Activated naive CD8-positive, alpha-beta T cell treated with anti-CD3 and anti-CD28 coated beads, Interleukin-2, amount 10 ng/mL, durations not matched to agents 7 days and 5 days (primary cell): Measurements from ENCODE around the gene TUBB3. TPM values are rescaled to one million over a fixed set of nuclear protein-coding genes. Genes with fewer than 3 reads are reported as not detected.
A peak's percentile ranks its signal among the peaks of the same experiment; 100 is the strongest.
"Not testable (repeated sequence)": the region's sequence is repeated elsewhere in the genome, so short reads cannot be mapped to it uniquely, and the experiment has no call there.

Experiments used
- ATAC-seq: fragments of 150-1000 bp; cut with Tn5 transposase; one replicate; pipeline ENCODE4 v1.10.0; 2021; ENCODE audit warnings: low read depth, moderate library complexity
- POLR2A ChIA-PET: fragments of 350-600 bp; sonication (Branson Sonifier 250); formaldehyde crosslinking; loops from one replicate; lab custom pipeline; 2021; ENCODE audit warnings: antibody characterized with exemption; lab: Charles Lee
- DNase-seq: peaks from one replicate; pipeline ENCODE4 v3.0.0; 2021
- H3K27ac Mint-ChIP-seq: one replicate; pipeline ENCODE4 v1.8.0; 2022; ENCODE audit warnings: mild to moderate bottlenecking, mixed read lengths
- H3K27me3 Mint-ChIP-seq: one replicate; pipeline ENCODE4 v1.8.0; 2022; ENCODE audit warnings: mild to moderate bottlenecking, moderate library complexity, mixed read lengths
- H3K36me3 Mint-ChIP-seq: one replicate; pipeline ENCODE4 v1.8.0; 2021; ENCODE audit warnings: mild to moderate bottlenecking, mixed read lengths
- H3K4me1 Mint-ChIP-seq: one replicate; pipeline ENCODE4 v1.8.0; 2021; ENCODE audit warnings: mixed read lengths
- H3K4me3 Mint-ChIP-seq: one replicate; pipeline ENCODE4 v1.8.0; 2022; ENCODE audit warnings: mild to moderate bottlenecking, moderate library complexity, mixed read lengths
- H3K9me3 Mint-ChIP-seq: one replicate; pipeline ENCODE4 v1.8.0; 2021; ENCODE audit warnings: mixed read lengths
- total RNA-seq, 2 experiments: library from RNA; stranded (reverse); gene quantifications; one replicate each; pipeline ENCODE4 v1.2.3, GENCODE V29; 2021

TUBB3 gene
- total RNA-seq, 2 experiments from 2014 or later: 0.31 to 0.86 TPM

GRCh38 chr16:89925596-89926079 is 2.5 kb downstream of the TUBB3 start:
- peaks cover 18% of the 10 kb centered on the region for H3K4me1 Mint-ChIP-seq
- ATAC-seq (no peak), DNase-seq (no peak)
- POLR2A ChIA-PET: no interaction called here
- peaks cover 43% of the 10 kb centered on the region for H3K27me3 Mint-ChIP-seq
- H3K27ac Mint-ChIP-seq: no peak overlapping the region
- H3K4me3 Mint-ChIP-seq: peak overlapping the region; percentile 39
- no peaks in the 10 kb centered on the region for H3K36me3 Mint-ChIP-seq
- H3K9me3 Mint-ChIP-seq: no peaks in the 10 kb centered on the region

DNA sequence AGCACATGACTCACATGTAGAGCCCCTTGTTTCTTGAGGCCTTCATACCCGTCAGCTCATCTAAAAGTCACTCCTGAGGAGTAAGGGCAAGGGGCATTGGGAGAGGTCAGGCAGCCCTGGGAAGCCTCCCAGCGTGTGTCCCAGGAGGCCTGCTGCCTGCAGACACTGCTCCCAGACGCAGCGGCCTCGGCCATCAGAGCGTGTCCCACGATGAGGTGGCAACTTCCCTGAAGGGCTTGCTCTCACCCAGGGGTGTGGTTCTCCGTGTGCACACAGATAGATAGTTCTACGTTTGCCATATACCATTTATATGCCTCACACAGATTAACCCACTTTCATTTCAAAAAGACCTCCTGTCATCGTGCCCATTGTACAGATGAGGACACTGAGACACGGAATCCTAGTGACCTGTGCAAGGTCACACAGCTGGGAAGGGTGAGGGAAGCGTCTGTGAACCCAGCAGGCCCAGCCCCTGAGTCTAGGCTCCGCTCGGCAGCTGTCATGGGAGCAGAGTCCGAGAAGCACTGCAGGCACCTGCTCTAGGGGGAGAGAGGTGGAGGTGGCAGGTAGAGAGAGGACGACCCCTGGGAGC is 8.3 kb downstream of the TUBB3 start:
- H3K9me3 Mint-ChIP-seq: no peaks in the 10 kb centered on the region
- H3K27me3 Mint-ChIP-seq: peaks cover 21% of the 10 kb centered on the region
- no peaks in the 10 kb centered on the region for H3K4me1 Mint-ChIP-seq
- POLR2A ChIA-PET: no interaction called here
- ATAC-seq: no peak
- H3K27ac Mint-ChIP-seq: no peak overlapping the region
- no peak for DNase-seq
- no peak overlapping the region for H3K4me3 Mint-ChIP-seq
- H3K36me3 Mint-ChIP-seq: no peaks in the 10 kb centered on the region

DNA sequence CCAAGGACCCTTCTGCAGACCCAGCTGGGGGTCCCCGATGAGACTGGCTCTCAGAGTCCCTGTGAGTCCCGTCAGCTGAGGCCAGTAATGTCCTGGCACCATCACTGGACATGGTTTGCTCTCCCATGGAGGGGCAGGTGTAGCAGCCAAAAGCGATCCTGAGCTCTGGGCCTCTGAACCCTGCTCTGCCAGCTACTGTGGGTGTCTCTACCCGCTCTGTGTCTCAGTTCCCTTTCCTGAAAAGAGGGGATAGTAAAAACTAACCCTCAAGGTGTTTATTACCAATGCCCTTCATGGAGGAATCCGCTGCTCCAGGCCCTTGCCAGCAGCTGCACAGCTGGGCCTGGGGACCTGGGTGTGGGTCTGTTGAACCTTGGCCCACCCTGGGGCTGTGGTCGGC is 8.8 kb downstream of the TUBB3 start:
- Mint-ChIP-seq H3K4me1 (no peaks in the 10 kb centered on the region), H3K9me3 (no peaks in the 10 kb centered on the region), H3K4me3 (no peak overlapping the region), H3K36me3 (no peaks in the 10 kb centered on the region), H3K27ac (no peak overlapping the region), H3K27me3 (peaks cover 15% of the 10 kb centered on the region)
- DNase-seq (no peak), ATAC-seq (no peak)
- POLR2A ChIA-PET: no interaction called here

- H3K4me3 Mint-ChIP-seq, H3K4me1 Mint-ChIP-seq, H3K36me3 Mint-ChIP-seq, H3K9me3 Mint-ChIP-seq, H3K27ac Mint-ChIP-seq, H3K27me3 Mint-ChIP-seq, ATAC-seq, POLR2A ChIA-PET, DNase-seq: not testable (repeated sequence)
These were observed 10.9 kb downstream of the TUBB3 start for GRCh38 chr16:89934019-89934418.

- no peak for DNase-seq
- POLR2A ChIA-PET: no interaction called here
These were observed 11.7 kb downstream of the TUBB3 start for GRCh38 chr16:89934611-89935553.

GRCh38 chr16:89935620-89936019 is 12.5 kb downstream of the TUBB3 start:
- ATAC-seq, H3K9me3 Mint-ChIP-seq, H3K4me3 Mint-ChIP-seq, H3K36me3 Mint-ChIP-seq, H3K4me1 Mint-ChIP-seq, DNase-seq, H3K27ac Mint-ChIP-seq, POLR2A ChIA-PET, H3K27me3 Mint-ChIP-seq: not testable (repeated sequence)

More at GRCh38 chr16:89934611-89935553, 11.7 kb downstream of the TUBB3 start:
- no peaks in the 10 kb centered on the region for H3K4me1 Mint-ChIP-seq
- ATAC-seq: no peak
- H3K27me3 Mint-ChIP-seq: peaks cover 5% of the 10 kb centered on the region
- H3K4me3 Mint-ChIP-seq: no peak overlapping the region
- H3K36me3 Mint-ChIP-seq: no peaks in the 10 kb centered on the region
- H3K9me3 Mint-ChIP-seq: no peaks in the 10 kb centered on the region
- H3K27ac Mint-ChIP-seq: no peak overlapping the region

DNA sequence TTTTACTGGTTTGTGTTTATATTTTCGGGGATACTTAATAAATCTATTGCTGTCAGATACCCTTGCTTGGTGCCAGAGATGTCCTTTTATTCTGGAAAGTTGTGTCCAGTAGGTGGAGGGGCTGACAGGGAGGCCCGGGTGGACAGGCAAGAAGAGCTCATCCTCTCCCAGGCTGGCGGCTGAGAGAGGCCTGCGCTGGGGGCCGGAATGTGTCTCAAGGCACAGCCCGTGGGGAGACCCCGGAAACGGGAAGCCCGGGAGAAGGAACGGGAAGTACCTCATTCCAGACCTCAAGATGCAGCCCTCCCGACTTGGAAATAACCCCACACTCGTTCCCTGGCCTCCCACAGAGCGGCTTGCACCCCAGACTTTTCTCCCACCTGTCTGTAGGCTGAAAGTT is 12.9 kb downstream of the TUBB3 start:
- Mint-ChIP-seq H3K4me3 (no peak overlapping the region), H3K36me3 (no peaks in the 10 kb centered on the region), H3K4me1 (no peaks in the 10 kb centered on the region), H3K9me3 (no peaks in the 10 kb centered on the region), H3K27ac (no peak overlapping the region), H3K27me3 (peaks cover 13% of the 10 kb centered on the region)
- DNase-seq (no peak), ATAC-seq (no peak)
- POLR2A ChIA-PET: no interaction called here

- Mint-ChIP-seq H3K9me3 (no peaks in the 10 kb centered on the region), H3K4me3 (no peak overlapping the region), H3K36me3 (no peaks in the 10 kb centered on the region), H3K27me3 (peaks cover 15% of the 10 kb centered on the region), H3K4me1 (no peaks in the 10 kb centered on the region), H3K27ac (no peak overlapping the region)
- no peak for DNase-seq
- POLR2A ChIA-PET: no interaction called here
- ATAC-seq: no peak
These were observed 13.4 kb downstream of the TUBB3 start for GRCh38 chr16:89936508-89936907.

GRCh38 chr16:89936981-89937380 is 13.8 kb downstream of the TUBB3 start:
- no peak overlapping the region for H3K27ac Mint-ChIP-seq
- no peaks in the 10 kb centered on the region for H3K9me3 Mint-ChIP-seq
- DNase-seq (no peak), ATAC-seq (no peak)
- H3K4me3 Mint-ChIP-seq: no peak overlapping the region
- H3K4me1 Mint-ChIP-seq: no peaks in the 10 kb centered on the region
- H3K36me3 Mint-ChIP-seq: no peaks in the 10 kb centered on the region
- POLR2A ChIA-PET: no interaction called here
- H3K27me3 Mint-ChIP-seq: peaks cover 19% of the 10 kb centered on the region

- Mint-ChIP-seq H3K4me1 (no peaks in the 10 kb centered on the region), H3K36me3 (no peaks in the 10 kb centered on the region), H3K27me3 (peaks cover 22% of the 10 kb centered on the region), H3K9me3 (no peaks in the 10 kb centered on the region), H3K27ac (no peak overlapping the region), H3K4me3 (no peak overlapping the region)
- ATAC-seq: no peak
- POLR2A ChIA-PET: no interaction called here
- no peak for DNase-seq
These were observed 15.2 kb downstream of the TUBB3 start for GRCh38 chr16:89938175-89938885.

DNA sequence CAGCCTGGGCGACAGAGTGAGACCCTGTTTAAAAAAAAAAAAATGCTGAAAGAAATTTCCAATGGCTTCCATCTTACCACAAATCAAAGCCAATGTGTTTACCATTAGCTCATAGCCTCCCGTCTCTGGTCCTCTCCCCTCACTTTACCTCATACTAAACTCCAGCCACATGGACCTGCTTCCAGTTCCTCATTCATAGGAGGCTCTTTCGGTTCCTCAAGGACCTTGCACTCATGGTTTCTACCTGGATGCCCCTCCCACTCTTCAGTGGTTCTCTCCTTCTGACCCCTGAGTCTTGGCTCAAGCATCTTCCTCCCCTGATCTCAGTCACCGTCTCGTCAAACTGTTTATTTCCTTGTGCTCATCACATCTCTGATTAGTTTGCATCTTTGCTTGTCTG is 21.6 kb downstream of the TUBB3 start:
- H3K27me3 Mint-ChIP-seq: peaks cover 55% of the 10 kb centered on the region
- H3K4me3 Mint-ChIP-seq: no peak overlapping the region
- H3K36me3 Mint-ChIP-seq: no peaks in the 10 kb centered on the region
- POLR2A ChIA-PET: no interaction called here
- no peaks in the 10 kb centered on the region for H3K9me3 Mint-ChIP-seq
- no peaks in the 10 kb centered on the region for H3K4me1 Mint-ChIP-seq
- H3K27ac Mint-ChIP-seq: no peak overlapping the region
- ATAC-seq (no peak), DNase-seq (no peak)

DNA sequence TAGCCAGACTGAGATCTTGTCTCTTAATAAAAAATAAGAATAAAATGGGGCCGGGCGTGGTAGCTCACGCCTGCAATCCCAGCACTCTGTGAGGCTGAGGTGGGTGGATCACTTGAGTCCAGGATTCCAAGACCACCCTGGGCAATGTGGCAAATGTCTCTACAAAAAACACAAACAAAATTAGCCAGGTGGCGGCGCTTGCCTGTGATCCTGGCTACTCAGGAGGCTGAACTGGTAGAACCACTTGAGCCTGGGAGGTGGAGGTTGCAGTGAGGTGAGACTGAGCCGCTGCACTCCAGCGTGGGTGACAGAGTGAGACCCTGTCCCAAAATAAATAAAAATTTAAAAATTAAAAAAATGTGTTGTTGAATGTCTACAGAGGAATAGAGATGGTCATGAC is 22.5 kb downstream of the TUBB3 start:
- peaks cover 51% of the 10 kb centered on the region for H3K27me3 Mint-ChIP-seq
- no peaks in the 10 kb centered on the region for H3K36me3 Mint-ChIP-seq
- ATAC-seq (no peak), DNase-seq (no peak)
- POLR2A ChIA-PET: interaction anchor here (0.6 kb wide), 1 partner anchor 88 kb away, joined by 4 read pairs; no protein-coding TSS in a partner anchor
- no peak overlapping the region for H3K4me3 Mint-ChIP-seq
- H3K9me3 Mint-ChIP-seq: no peaks in the 10 kb centered on the region
- no peak overlapping the region for H3K27ac Mint-ChIP-seq
- no peaks in the 10 kb centered on the region for H3K4me1 Mint-ChIP-seq

DNA sequence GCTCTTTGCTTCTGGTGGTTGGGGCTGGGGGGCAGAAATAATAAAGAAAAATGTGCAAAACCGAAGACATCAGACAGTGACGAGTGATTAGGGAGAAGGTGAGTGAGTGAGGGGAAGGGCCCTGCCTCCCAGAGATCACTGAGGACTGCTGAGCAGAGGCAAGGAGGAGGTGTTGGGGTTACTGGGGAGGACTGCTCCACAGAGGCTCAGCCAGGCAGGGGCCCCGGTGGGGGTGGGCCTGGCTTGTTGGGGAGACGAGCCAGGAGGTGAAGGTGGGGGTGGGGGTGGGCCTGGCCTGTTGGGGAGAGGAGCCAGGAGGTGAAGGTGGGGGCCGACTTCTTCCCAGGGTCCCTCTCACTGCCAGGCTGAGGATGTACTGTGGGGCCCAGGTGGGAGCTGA is 23.4 kb downstream of the TUBB3 start:
- no peak for DNase-seq
- H3K27ac Mint-ChIP-seq: no peak overlapping the region
- H3K27me3 Mint-ChIP-seq: peaks cover 44% of the 10 kb centered on the region
- H3K4me1 Mint-ChIP-seq: no peaks in the 10 kb centered on the region
- H3K9me3 Mint-ChIP-seq: no peaks in the 10 kb centered on the region
- POLR2A ChIA-PET: no interaction called here
- H3K36me3 Mint-ChIP-seq: no peaks in the 10 kb centered on the region
- no peak for ATAC-seq
- no peak overlapping the region for H3K4me3 Mint-ChIP-seq
